HEK293 (cell line): Measurements from ENCODE around the gene CSTF1.

Experiments used
- CTCF ChIA-PET: fragments of 350-600 bp; formaldehyde crosslinking; extraction: SDS; loops from one replicate; lab custom pipeline; 2021; ENCODE audit warnings: antibody characterized with exemption; lab: Yijun Ruan, JAX
- POLR2A ChIA-PET: fragments of 300-600 bp; formaldehyde crosslinking; extraction: SDS; loops from one replicate; lab custom pipeline; 2020; ENCODE audit warnings: antibody characterized with exemption, inconsistent platforms; lab: Yijun Ruan, JAX
- H3K27ac ChIP-seq: fragments of 200-500 bp; sonication (Bioruptor generic); 2 replicates; pipeline ENCODE4 v1.5.1; 2014; ENCODE audit warnings: low read depth, low read length, control low read depth, inconsistent platforms; ENCODE audit errors: extremely low read depth
- H3K36me3 ChIP-seq, 2 experiments: fragments of 200-500 bp in 1 of 2; sonication (Bioruptor generic) in 1 of 2; 1 replicate in 1 of 2; 2 replicates in 1 of 2; pipeline ENCODE4 v1.5.1; 2014 to 2017; ENCODE audit warnings: inconsistent platforms in 2 of 2, low read length in 2 of 2; ENCODE audit not compliant: control insufficient read depth in 2 of 2, insufficient read depth in 1 of 2
- H3K4me1 ChIP-seq: fragments of 200-500 bp; sonication (Bioruptor generic); 2 replicates; pipeline ENCODE4 v1.5.1; 2014; ENCODE audit warnings: mild to moderate bottlenecking, low read length, inconsistent platforms; ENCODE audit not compliant: control insufficient read depth, insufficient read depth
- H3K4me3 ChIP-seq: 2 replicates; pipeline ENCODE4 v1.5.1; 2011; ENCODE audit warnings: low read depth, mild to moderate bottlenecking, control low read depth, low read length, moderate library complexity
- H3K9me3 ChIP-seq: fragments of 200-500 bp; sonication (Bioruptor generic); 2 replicates; pipeline ENCODE4 v1.5.1; 2014; ENCODE audit warnings: low read depth, low read length, inconsistent platforms; ENCODE audit not compliant: control insufficient read depth, insufficient read depth
- ATF2 ChIP-seq: fragments of 450-650 bp; formaldehyde crosslinking; IDR thresholded peaks from 2 replicates; pipeline ENCODE4 v1.5.1; 2016; ENCODE audit warnings: missing biosample characterization, missing genetic modification characterization, low read depth
- EGR2 ChIP-seq: fragments of 450-650 bp; formaldehyde crosslinking; IDR thresholded peaks from 2 replicates; pipeline ENCODE4 v1.5.1; 2016; ENCODE audit warnings: low read depth, missing biosample characterization, missing genetic modification characterization
- FEZF1 ChIP-seq: fragments of 450-650 bp; formaldehyde crosslinking; IDR thresholded peaks from 2 replicates; pipeline ENCODE4 v1.5.1; 2016; ENCODE audit warnings: missing biosample characterization, missing genetic modification characterization
- TRIM28 ChIP-seq: IDR thresholded peaks from 2 replicates; pipeline ENCODE4 v1.6.1; 2011; ENCODE audit warnings: low read length, control low read depth, borderline replicate concordance
- ZBTB10 ChIP-seq: fragments of 450-650 bp; formaldehyde crosslinking; IDR thresholded peaks from 2 replicates; pipeline ENCODE4 v1.5.1; 2016; ENCODE audit warnings: missing biosample characterization, missing genetic modification characterization
- ZBTB49 ChIP-seq: fragments of 450-650 bp; formaldehyde crosslinking; IDR thresholded peaks from 2 replicates; pipeline ENCODE4 v1.5.1; 2016; ENCODE audit warnings: missing biosample characterization, missing genetic modification characterization, low read depth
- ZEB2 ChIP-seq: fragments of 450-650 bp; formaldehyde crosslinking; IDR thresholded peaks from 2 replicates; pipeline ENCODE4 v1.5.1; 2016; ENCODE audit warnings: missing biosample characterization, missing genetic modification characterization
- ZFHX2 ChIP-seq: fragments of 450-650 bp; formaldehyde crosslinking; conservative IDR thresholded peaks from 2 replicates; pipeline ENCODE4 v1.5.1; 2016; ENCODE audit warnings: missing biosample characterization, missing genetic modification characterization
- ZIC2 ChIP-seq: fragments of 450-650 bp; formaldehyde crosslinking; IDR thresholded peaks from 2 replicates; pipeline ENCODE4 v1.5.1; 2016; ENCODE audit warnings: missing biosample characterization, missing genetic modification characterization
- ZNF157 ChIP-seq: fragments of 450-650 bp; formaldehyde crosslinking; IDR thresholded peaks from 2 replicates; pipeline ENCODE4 v1.5.1; 2016; ENCODE audit warnings: missing biosample characterization, missing genetic modification characterization
- ZNF175 ChIP-seq: fragments of 450-650 bp; formaldehyde crosslinking; IDR thresholded peaks from 2 replicates; pipeline ENCODE4 v1.5.1; 2016; ENCODE audit warnings: missing biosample characterization, missing genetic modification characterization
- ZNF184 ChIP-seq: fragments of 450-650 bp; IDR thresholded peaks from 2 replicates; pipeline ENCODE4 v1.5.1; 2018; ENCODE audit warnings: missing biosample characterization, mild to moderate bottlenecking, missing genetic modification characterization
- ZNF23 ChIP-seq: fragments of 450-650 bp; formaldehyde crosslinking; IDR thresholded peaks from 2 replicates; pipeline ENCODE4 v1.5.1; 2016; ENCODE audit warnings: missing biosample characterization, missing genetic modification characterization, borderline replicate concordance
- ZNF433 ChIP-seq: fragments of 450-650 bp; formaldehyde crosslinking; IDR thresholded peaks from 2 replicates; pipeline ENCODE4 v1.5.1; 2016; ENCODE audit warnings: missing biosample characterization, missing genetic modification characterization, low read depth
- ZNF48 ChIP-seq: fragments of 450-650 bp; formaldehyde crosslinking; IDR thresholded peaks from 2 replicates; pipeline ENCODE4 v1.5.1; 2016; ENCODE audit warnings: missing biosample characterization, missing genetic modification characterization
- ZNF514 ChIP-seq: fragments of 450-650 bp; formaldehyde crosslinking; IDR thresholded peaks from 2 replicates; pipeline ENCODE4 v1.5.1; 2016; ENCODE audit warnings: missing biosample characterization, missing genetic modification characterization
- ZNF529 ChIP-seq: fragments of 450-650 bp; formaldehyde crosslinking; IDR thresholded peaks from 2 replicates; pipeline ENCODE4 v1.5.1; 2017; ENCODE audit warnings: missing genetic modification characterization, missing biosample characterization; ENCODE audit not compliant: insufficient replicate concordance
- ZNF544 ChIP-seq: fragments of 450-650 bp; formaldehyde crosslinking; IDR thresholded peaks from 2 replicates; pipeline ENCODE4 v1.5.0; 2017; ENCODE audit warnings: missing biosample characterization, missing genetic modification characterization
- ZNF580 ChIP-seq: fragments of 450-650 bp; formaldehyde crosslinking; IDR thresholded peaks from 2 replicates; pipeline ENCODE4 v1.5.1; 2016; ENCODE audit warnings: missing biosample characterization, missing genetic modification characterization
- ZNF621 ChIP-seq: fragments of 450-650 bp; formaldehyde crosslinking; IDR thresholded peaks from 2 replicates; pipeline ENCODE4 v1.5.1; 2017; ENCODE audit warnings: missing biosample characterization, missing genetic modification characterization
- ZNF658 ChIP-seq: fragments of 450-650 bp; formaldehyde crosslinking; IDR thresholded peaks from 2 replicates; pipeline ENCODE4; 2016; ENCODE audit warnings: missing biosample characterization, missing genetic modification characterization
- ZNF664 ChIP-seq: fragments of 450-650 bp; formaldehyde crosslinking; IDR thresholded peaks from 2 replicates; pipeline ENCODE4 v1.5.1; 2016; ENCODE audit warnings: missing biosample characterization, missing genetic modification characterization
- ZNF777 ChIP-seq: fragments of 450-650 bp; formaldehyde crosslinking; IDR thresholded peaks from 2 replicates; pipeline ENCODE4 v1.5.1; 2017; ENCODE audit warnings: missing biosample characterization, missing genetic modification characterization, borderline replicate concordance
- ZNF791 ChIP-seq: fragments of 450-650 bp; formaldehyde crosslinking; IDR thresholded peaks from 2 replicates; pipeline ENCODE4 v1.5.1; 2016; ENCODE audit warnings: missing biosample characterization, missing genetic modification characterization
- ZSCAN16 ChIP-seq: fragments of 450-650 bp; formaldehyde crosslinking; IDR thresholded peaks from 2 replicates; pipeline ENCODE4 v1.5.1; 2016; ENCODE audit warnings: missing biosample characterization, missing genetic modification characterization
- ZSCAN4 ChIP-seq: fragments of 450-650 bp; formaldehyde crosslinking; IDR thresholded peaks from 2 replicates; pipeline ENCODE4 v1.5.1; 2017; ENCODE audit warnings: missing biosample characterization, missing genetic modification characterization

Gene CSTF1

GRCh38 chr20:56430957-56431356, 38.5 kb downstream of the CSTF1 start:
- Histone ChIP-seq H3K36me3 (no peaks in the 10 kb centered on the region), H3K4me3 (no peak overlapping the region), H3K27ac (no peak overlapping the region), H3K4me1 (no peaks in the 10 kb centered on the region), H3K9me3 (no peaks in the 10 kb centered on the region)
- CTCF ChIA-PET, result no interaction called here
- no peak for TF ChIP-seq ZSCAN16
- no peak for TF ChIP-seq ZNF514 (tag by site-specific recombination)
- TF ChIP-seq ZNF664 (tag by site-specific recombination), result no peak
- no peak for TF ChIP-seq ZNF433
- TF ChIP-seq ZNF184, result no peak
- no peak for TF ChIP-seq ZNF544
- no peak for TF ChIP-seq ZNF529 (tag by site-specific recombination)
- TF ChIP-seq ZNF580, result no peak
- no peak for TF ChIP-seq ZNF658 (tag by site-specific recombination)
- TF ChIP-seq ZNF23, result no peak
- TF ChIP-seq ATF2 (tag by site-specific recombination), result no peak
- TF ChIP-seq, all 188 proteins: peak for 0
- POLR2A ChIA-PET, result no interaction called here

GRCh38 chr20:56431471-56431870, 39.0 kb downstream of the CSTF1 start:
- no peak overlapping the region for H3K4me3 ChIP-seq
- TF ChIP-seq EGR2 (tag by site-specific recombination) (no peak), FEZF1 (tag by site-specific recombination) (no peak), ZNF777 (tag by site-specific recombination) (no peak), ZNF175 (tag by site-specific recombination) (no peak)
- no peaks in the 10 kb centered on the region for H3K36me3 ChIP-seq
- no peaks in the 10 kb centered on the region for H3K4me1 ChIP-seq
- POLR2A ChIA-PET, result no interaction called here
- no peak overlapping the region for H3K27ac ChIP-seq
- no peaks in the 10 kb centered on the region for H3K9me3 ChIP-seq
- CTCF ChIA-PET, result no interaction called here

- H3K36me3 ChIP-seq, result no peaks in the 10 kb centered on the region
- H3K9me3 ChIP-seq, result no peaks in the 10 kb centered on the region
- no peaks in the 10 kb centered on the region for H3K4me1 ChIP-seq
- CTCF ChIA-PET, result no interaction called here
- POLR2A ChIA-PET, result no interaction called here
- no peak overlapping the region for H3K27ac ChIP-seq
- H3K4me3 ChIP-seq, result no peak overlapping the region
- no peak for TF ChIP-seq ZNF621
- TF ChIP-seq ZNF48 (tag by site-specific recombination), result no peak
- TF ChIP-seq ZNF157, result no peak
- no peak for TF ChIP-seq ZBTB49 (tag by site-specific recombination)
- no peak for TF ChIP-seq ZEB2 (tag by site-specific recombination)
- no peak for TF ChIP-seq ZSCAN4 (tag by site-specific recombination)
- TF ChIP-seq ZNF791 (tag by site-specific recombination), result no peak
- no peak for TF ChIP-seq ZBTB10 (tag by site-specific recombination)
- no peak for TF ChIP-seq ZNF184
- no peak for TF ChIP-seq ZFHX2 (tag by site-specific recombination)
- no peak for TF ChIP-seq TRIM28
- no peak for TF ChIP-seq ZIC2 (tag by site-specific recombination)
Measured at GRCh38 chr20:56433221-56433879, 40.9 kb downstream of the CSTF1 start.
